ENCODE results near the gene RIT1. TPM values are rescaled to one million over a fixed set of nuclear protein-coding genes. Genes with fewer than 3 reads are reported as not detected.

RIT1 gene
- total and polyA plus RNA-seq, 2 of the 8 experiments (the other 6 are each of a cell fraction or from before 2014, with no cell fraction given) = 25.3 to 26.8 TPM

GRCh38 chr1:155925506-155925905 lies 14.4 kb upstream of the RIT1 start (continued):
- TF ChIP-seq SAP30 (IDR thresholded peaks at IDR 0.05; ENCODE audit: insufficient read depth, insufficient replicate concordance, low read length) (no peak), ATF2 (IDR thresholded peaks at IDR 0.05; ENCODE audit: low read length) (no peak), NRF1 (IDR thresholded peaks at IDR 0.05; ENCODE audit: low read depth, low read length) (no peak)
